Measurements from ENCODE around the gene ABLIM1. TPM values are rescaled to one million over a fixed set of nuclear protein-coding genes. Genes with fewer than 3 reads are reported as not detected.

ABLIM1 gene
- total and polyA plus RNA-seq, 2 experiments from 2014 or later = 21.9 to 45.1 TPM

DNA sequence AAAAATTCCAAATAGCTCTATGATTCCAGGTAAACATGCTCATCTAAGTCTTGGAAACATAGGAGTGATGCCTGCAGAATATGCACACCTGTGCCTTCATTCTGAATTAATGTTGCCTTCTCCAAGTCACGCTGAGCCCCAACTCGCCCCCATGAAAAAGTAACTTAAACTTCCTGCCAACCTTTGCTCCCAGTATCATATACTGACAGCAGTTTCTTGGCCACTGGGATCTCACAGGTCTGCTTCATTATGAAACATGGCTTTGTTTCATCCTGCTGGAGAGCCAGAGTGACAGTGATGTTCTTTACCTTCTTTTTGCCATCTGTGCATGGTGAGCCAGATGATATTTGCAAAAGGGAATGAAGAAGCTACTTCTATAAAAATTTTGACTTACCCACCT lies 34.9 kb downstream of the ABLIM1 start (continued):
- TF ChIP-seq, protein P1, sequence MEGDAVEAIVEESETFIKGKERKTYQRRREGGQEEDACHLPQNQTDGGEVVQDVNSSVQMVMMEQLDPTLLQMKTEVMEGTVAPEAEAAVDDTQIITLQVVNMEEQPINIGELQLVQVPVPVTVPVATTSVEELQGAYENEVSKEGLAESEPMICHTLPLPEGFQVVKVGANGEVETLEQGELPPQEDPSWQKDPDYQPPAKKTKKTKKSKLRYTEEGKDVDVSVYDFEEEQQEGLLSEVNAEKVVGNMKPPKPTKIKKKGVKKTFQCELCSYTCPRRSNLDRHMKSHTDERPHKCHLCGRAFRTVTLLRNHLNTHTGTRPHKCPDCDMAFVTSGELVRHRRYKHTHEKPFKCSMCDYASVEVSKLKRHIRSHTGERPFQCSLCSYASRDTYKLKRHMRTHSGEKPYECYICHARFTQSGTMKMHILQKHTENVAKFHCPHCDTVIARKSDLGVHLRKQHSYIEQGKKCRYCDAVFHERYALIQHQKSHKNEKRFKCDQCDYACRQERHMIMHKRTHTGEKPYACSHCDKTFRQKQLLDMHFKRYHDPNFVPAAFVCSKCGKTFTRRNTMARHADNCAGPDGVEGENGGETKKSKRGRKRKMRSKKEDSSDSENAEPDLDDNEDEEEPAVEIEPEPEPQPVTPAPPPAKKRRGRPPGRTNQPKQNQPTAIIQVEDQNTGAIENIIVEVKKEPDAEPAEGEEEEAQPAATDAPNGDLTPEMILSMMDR (conservative IDR thresholded peaks at IDR 0.05; ENCODE audit: low read depth in 2 of 2) = no peak

GRCh38 chr10:114618722-114619121 lies 39.4 kb downstream of the ABLIM1 start:
- no peaks in the 10 kb centered on the region for H3F3A ChIP-seq (replicated peaks; ENCODE audit: low read depth)
- H3K36me3 ChIP-seq (ENCODE audit: insufficient read depth) = no peaks in the 10 kb centered on the region
- DNase-seq (ENCODE audit: low spot score) = peak; percentile 14
- Mint-ChIP-seq H3K4me3 (no peak overlapping the region), H3K27me3 (ENCODE audit: insufficient read depth, low read depth, poor library complexity) (no peaks in the 10 kb centered on the region), H3K9me3 (no peaks in the 10 kb centered on the region), H3K27ac (no peak overlapping the region), H3K4me1 (peaks cover 14% of the 10 kb centered on the region), H3K36me3 (ENCODE audit: low read depth) (no peaks in the 10 kb centered on the region)
- no peaks in the 10 kb centered on the region for H4K20me1 ChIP-seq (replicated peaks; ENCODE audit: insufficient read depth)
- H3K4me2 ChIP-seq = no peak overlapping the region
- no peak overlapping the region for H2AFZ ChIP-seq
- H3K27ac ChIP-seq (ENCODE audit: low read depth) = no peak overlapping the region
- H3K4me1 ChIP-seq (ENCODE audit: insufficient read depth) = peaks cover 15% of the 10 kb centered on the region
- TF ChIP-seq, protein P2, sequence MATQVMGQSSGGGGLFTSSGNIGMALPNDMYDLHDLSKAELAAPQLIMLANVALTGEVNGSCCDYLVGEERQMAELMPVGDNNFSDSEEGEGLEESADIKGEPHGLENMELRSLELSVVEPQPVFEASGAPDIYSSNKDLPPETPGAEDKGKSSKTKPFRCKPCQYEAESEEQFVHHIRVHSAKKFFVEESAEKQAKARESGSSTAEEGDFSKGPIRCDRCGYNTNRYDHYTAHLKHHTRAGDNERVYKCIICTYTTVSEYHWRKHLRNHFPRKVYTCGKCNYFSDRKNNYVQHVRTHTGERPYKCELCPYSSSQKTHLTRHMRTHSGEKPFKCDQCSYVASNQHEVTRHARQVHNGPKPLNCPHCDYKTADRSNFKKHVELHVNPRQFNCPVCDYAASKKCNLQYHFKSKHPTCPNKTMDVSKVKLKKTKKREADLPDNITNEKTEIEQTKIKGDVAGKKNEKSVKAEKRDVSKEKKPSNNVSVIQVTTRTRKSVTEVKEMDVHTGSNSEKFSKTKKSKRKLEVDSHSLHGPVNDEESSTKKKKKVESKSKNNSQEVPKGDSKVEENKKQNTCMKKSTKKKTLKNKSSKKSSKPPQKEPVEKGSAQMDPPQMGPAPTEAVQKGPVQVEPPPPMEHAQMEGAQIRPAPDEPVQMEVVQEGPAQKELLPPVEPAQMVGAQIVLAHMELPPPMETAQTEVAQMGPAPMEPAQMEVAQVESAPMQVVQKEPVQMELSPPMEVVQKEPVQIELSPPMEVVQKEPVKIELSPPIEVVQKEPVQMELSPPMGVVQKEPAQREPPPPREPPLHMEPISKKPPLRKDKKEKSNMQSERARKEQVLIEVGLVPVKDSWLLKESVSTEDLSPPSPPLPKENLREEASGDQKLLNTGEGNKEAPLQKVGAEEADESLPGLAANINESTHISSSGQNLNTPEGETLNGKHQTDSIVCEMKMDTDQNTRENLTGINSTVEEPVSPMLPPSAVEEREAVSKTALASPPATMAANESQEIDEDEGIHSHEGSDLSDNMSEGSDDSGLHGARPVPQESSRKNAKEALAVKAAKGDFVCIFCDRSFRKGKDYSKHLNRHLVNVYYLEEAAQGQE (IDR thresholded peaks at IDR 0.05; ENCODE audit: unreplicated experiment) = no peak
- TF ChIP-seq, protein P3, sequence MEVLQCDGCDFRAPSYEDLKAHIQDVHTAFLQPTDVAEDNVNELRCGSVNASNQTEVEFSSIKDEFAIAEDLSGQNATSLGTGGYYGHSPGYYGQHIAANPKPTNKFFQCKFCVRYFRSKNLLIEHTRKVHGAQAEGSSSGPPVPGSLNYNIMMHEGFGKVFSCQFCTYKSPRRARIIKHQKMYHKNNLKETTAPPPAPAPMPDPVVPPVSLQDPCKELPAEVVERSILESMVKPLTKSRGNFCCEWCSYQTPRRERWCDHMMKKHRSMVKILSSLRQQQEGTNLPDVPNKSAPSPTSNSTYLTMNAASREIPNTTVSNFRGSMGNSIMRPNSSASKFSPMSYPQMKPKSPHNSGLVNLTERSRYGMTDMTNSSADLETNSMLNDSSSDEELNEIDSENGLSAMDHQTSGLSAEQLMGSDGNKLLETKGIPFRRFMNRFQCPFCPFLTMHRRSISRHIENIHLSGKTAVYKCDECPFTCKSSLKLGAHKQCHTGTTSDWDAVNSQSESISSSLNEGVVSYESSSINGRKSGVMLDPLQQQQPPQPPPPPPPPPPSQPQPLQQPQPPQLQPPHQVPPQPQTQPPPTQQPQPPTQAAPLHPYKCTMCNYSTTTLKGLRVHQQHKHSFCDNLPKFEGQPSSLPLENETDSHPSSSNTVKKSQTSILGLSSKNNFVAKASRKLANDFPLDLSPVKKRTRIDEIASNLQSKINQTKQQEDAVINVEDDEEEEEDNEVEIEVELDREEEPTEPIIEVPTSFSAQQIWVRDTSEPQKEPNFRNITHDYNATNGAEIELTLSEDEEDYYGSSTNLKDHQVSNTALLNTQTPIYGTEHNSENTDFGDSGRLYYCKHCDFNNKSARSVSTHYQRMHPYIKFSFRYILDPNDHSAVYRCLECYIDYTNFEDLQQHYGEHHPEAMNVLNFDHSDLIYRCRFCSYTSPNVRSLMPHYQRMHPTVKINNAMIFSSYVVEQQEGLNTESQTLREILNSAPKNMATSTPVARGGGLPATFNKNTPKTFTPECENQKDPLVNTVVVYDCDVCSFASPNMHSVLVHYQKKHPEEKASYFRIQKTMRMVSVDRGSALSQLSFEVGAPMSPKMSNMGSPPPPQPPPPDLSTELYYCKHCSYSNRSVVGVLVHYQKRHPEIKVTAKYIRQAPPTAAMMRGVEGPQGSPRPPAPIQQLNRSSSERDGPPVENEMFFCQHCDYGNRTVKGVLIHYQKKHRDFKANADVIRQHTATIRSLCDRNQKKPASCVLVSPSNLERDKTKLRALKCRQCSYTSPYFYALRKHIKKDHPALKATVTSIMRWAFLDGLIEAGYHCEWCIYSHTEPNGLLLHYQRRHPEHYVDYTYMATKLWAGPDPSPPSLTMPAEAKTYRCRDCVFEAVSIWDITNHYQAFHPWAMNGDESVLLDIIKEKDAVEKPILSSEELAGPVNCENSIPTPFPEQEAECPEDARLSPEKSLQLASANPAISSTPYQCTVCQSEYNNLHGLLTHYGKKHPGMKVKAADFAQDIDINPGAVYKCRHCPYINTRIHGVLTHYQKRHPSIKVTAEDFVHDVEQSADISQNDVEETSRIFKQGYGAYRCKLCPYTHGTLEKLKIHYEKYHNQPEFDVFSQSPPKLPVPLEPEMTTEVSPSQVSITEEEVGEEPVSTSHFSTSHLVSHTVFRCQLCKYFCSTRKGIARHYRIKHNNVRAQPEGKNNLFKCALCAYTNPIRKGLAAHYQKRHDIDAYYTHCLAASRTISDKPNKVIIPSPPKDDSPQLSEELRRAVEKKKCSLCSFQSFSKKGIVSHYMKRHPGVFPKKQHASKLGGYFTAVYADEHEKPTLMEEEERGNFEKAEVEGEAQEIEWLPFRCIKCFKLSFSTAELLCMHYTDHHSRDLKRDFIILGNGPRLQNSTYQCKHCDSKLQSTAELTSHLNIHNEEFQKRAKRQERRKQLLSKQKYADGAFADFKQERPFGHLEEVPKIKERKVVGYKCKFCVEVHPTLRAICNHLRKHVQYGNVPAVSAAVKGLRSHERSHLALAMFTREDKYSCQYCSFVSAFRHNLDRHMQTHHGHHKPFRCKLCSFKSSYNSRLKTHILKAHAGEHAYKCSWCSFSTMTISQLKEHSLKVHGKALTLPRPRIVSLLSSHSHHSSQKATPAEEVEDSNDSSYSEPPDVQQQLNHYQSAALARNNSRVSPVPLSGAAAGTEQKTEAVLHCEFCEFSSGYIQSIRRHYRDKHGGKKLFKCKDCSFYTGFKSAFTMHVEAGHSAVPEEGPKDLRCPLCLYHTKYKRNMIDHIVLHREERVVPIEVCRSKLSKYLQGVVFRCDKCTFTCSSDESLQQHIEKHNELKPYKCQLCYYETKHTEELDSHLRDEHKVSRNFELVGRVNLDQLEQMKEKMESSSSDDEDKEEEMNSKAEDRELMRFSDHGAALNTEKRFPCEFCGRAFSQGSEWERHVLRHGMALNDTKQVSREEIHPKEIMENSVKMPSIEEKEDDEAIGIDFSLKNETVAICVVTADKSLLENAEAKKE (CRISPR knock-in tag; IDR thresholded peaks at IDR 0.05) = no peak
- no peaks in the 10 kb centered on the region for H3K27me3 ChIP-seq (ENCODE audit: insufficient read depth)
- no peak for ATAC-seq
- H3K9me2 ChIP-seq (ENCODE audit: insufficient read depth) = peaks cover 15% of the 10 kb centered on the region; the same call in 1 of the 2 replicates
- H3K79me2 ChIP-seq (replicated peaks; ENCODE audit: insufficient read depth) = no peaks in the 10 kb centered on the region
- no peak overlapping the region for H3K4me3 ChIP-seq
